A549 (cell line): ENCODE measurements around the gene ANKRD55. TPM values are rescaled to one million over a fixed set of nuclear protein-coding genes. Genes with fewer than 3 reads are reported as not detected.

ENCODE experiments used
- BCL3 ChIP-seq: fragments of >200 bp; sonication (Bioruptor Twin); formaldehyde crosslinking; IDR thresholded peaks from 3 replicates; pipeline ENCODE4 v1.6.1; 2016
- CBX2 ChIP-seq: fragments of 200-600 bp; sonication (generic); IDR thresholded peaks from 2 replicates; pipeline ENCODE4 v1.6.1; 2016; ENCODE audit warnings: low read depth, mild to moderate bottlenecking, borderline replicate concordance
- CEBPB ChIP-seq, 2 experiments: fragments of >200 bp in 1 of 2; sonication (Bioruptor Twin) in 1 of 2; formaldehyde crosslinking in 1 of 2; IDR thresholded peaks; 2 replicates each; pipeline ENCODE4 v1.6.1; 2012 to 2016
- CTCF ChIP-seq: fragments of >200 bp; sonication (Bioruptor Twin); formaldehyde crosslinking; IDR thresholded peaks from 3 replicates; pipeline ENCODE4 v1.5.1; 2016
- EHF ChIP-seq: fragments of 250-450 bp; sonication (Bioruptor Pico); IDR thresholded peaks from 2 replicates; pipeline ENCODE4 v1.5.0; 2020; ENCODE audit warnings: mild to moderate bottlenecking
- EHMT2 ChIP-seq: fragments of 200-600 bp; sonication (generic); IDR thresholded peaks from 2 replicates; pipeline ENCODE4 v1.6.1; 2016; ENCODE audit warnings: antibody characterized with exemption, low read depth, mild to moderate bottlenecking, moderate library complexity
- ELK1 ChIP-seq: fragments of 150-350 bp; IDR thresholded peaks from 2 replicates; pipeline ENCODE4 v1.6.1; 2014; ENCODE audit warnings: low read depth, mild to moderate bottlenecking, low read length
- EP300 ChIP-seq, 2 experiments: fragments of >200 bp; sonication (Bioruptor Twin); formaldehyde crosslinking; IDR thresholded peaks; 2 replicates in 1 of 2; 3 replicates in 1 of 2; pipeline ENCODE4 v1.6.1; 2016 to 2017
- ESRRA ChIP-seq: fragments of 150-350 bp; IDR thresholded peaks from 2 replicates; pipeline ENCODE4 v1.6.1; 2014; ENCODE audit warnings: mild to moderate bottlenecking, low read length, borderline replicate concordance
- FOSL2 ChIP-seq, 2 experiments: fragments of 450-650 bp in 1 of 2; fragments of >200 bp in 1 of 2; sonication (Bioruptor Twin) in 1 of 2; formaldehyde crosslinking; IDR thresholded peaks; 2 replicates each; pipeline versions ENCODE4 v1.5.0 to v1.6.1; 2016 to 2020; ENCODE audit warnings: mild to moderate bottlenecking in 1 of 2, moderate library complexity in 1 of 2
- FOXS1 ChIP-seq: fragments of 250-450 bp; sonication (Bioruptor Pico); IDR thresholded peaks from 2 replicates; pipeline ENCODE4 v1.5.0; 2020; ENCODE audit warnings: mild to moderate bottlenecking, moderate library complexity
- GATA3 ChIP-seq: IDR thresholded peaks from 2 replicates; pipeline ENCODE4 v1.6.1; 2012; ENCODE audit warnings: borderline replicate concordance
- HDAC2 ChIP-seq: fragments of 200-600 bp; sonication (generic); IDR thresholded peaks from 2 replicates; pipeline ENCODE4 v1.6.1; 2016
- HEYL ChIP-seq: fragments of 250-450 bp; sonication (Bioruptor Pico); IDR thresholded peaks from 2 replicates; pipeline ENCODE4 v1.8.0; 2021; ENCODE audit warnings: mild to moderate bottlenecking, moderate library complexity
- HOXA7 ChIP-seq: fragments of 250-450 bp; sonication (Bioruptor Pico); IDR thresholded peaks from 2 replicates; pipeline ENCODE4 v1.5.0; 2020; ENCODE audit warnings: mild to moderate bottlenecking, moderate library complexity
- HOXB5 ChIP-seq: fragments of 250-450 bp; sonication (Bioruptor Pico); IDR thresholded peaks from 2 replicates; pipeline ENCODE4 v1.5.0; 2020; ENCODE audit warnings: mild to moderate bottlenecking, moderate library complexity
- KDM1A ChIP-seq: fragments of 200-600 bp; sonication (generic); IDR thresholded peaks from 2 replicates; pipeline ENCODE4 v1.6.1; 2016; ENCODE audit warnings: low read depth, mild to moderate bottlenecking
- MAX ChIP-seq: IDR thresholded peaks from 2 replicates; pipeline ENCODE4 v1.6.1; 2012
- MAZ ChIP-seq: fragments of 150-350 bp; IDR thresholded peaks from 2 replicates; pipeline ENCODE4 v1.6.1; 2014; ENCODE audit warnings: antibody characterized with exemption, low read depth, low read length, borderline replicate concordance
- MYC ChIP-seq: IDR thresholded peaks from 2 replicates; pipeline ENCODE4 v1.6.1; 2012; ENCODE audit warnings: mild to moderate bottlenecking, inconsistent platforms, low read length, improper control_type of control experiment, borderline replicate concordance
- NFE2L2 ChIP-seq: fragments of 150-350 bp; conservative IDR thresholded peaks from 2 replicates; pipeline ENCODE4 v1.6.1; 2014; ENCODE audit warnings: low read length
- NR3C1 ChIP-seq: fragments of >200 bp; sonication (Bioruptor Twin); formaldehyde crosslinking; IDR thresholded peaks from 3 replicates; pipeline ENCODE4 v1.6.1; 2017
- PHF8 ChIP-seq: fragments of 200-600 bp; sonication (generic); IDR thresholded peaks from 2 replicates; pipeline ENCODE4 v1.6.1; 2016; ENCODE audit warnings: low read depth, mild to moderate bottlenecking, antibody characterized with exemption, moderate library complexity, borderline replicate concordance
- POLR2A ChIP-seq: IDR thresholded peaks from 2 replicates; pipeline ENCODE4 v1.6.1; 2012; ENCODE audit warnings: mild to moderate bottlenecking, low read length
- POLR2AphosphoS2 ChIP-seq: conservative IDR thresholded peaks from 2 replicates; pipeline ENCODE4 v1.6.1; 2012; ENCODE audit warnings: low read length, improper control_type of control experiment, inconsistent platforms
- RARB ChIP-seq: fragments of 250-450 bp; sonication (Bioruptor Pico); IDR thresholded peaks from 2 replicates; pipeline ENCODE4 v1.8.0; 2021; ENCODE audit warnings: mild to moderate bottlenecking, moderate library complexity
- RCOR1 ChIP-seq: fragments of 150-350 bp; IDR thresholded peaks from 2 replicates; pipeline ENCODE4 v1.6.1; 2014; ENCODE audit warnings: antibody characterized with exemption, low read length, low read depth
- REST ChIP-seq: fragments of 200-600 bp; sonication (generic); IDR thresholded peaks from 2 replicates; pipeline ENCODE4 v1.6.1; 2016; ENCODE audit warnings: antibody characterized with exemption, mild to moderate bottlenecking, moderate library complexity
- RFX5 ChIP-seq: fragments of 450-650 bp; IDR thresholded peaks from 2 replicates; pipeline ENCODE4 v1.7.1; 2014; ENCODE audit warnings: antibody characterized with exemption, mild to moderate bottlenecking, moderate library complexity
- RNF2 ChIP-seq: fragments of 200-600 bp; sonication (generic); IDR thresholded peaks from 2 replicates; pipeline ENCODE4 v1.6.1; 2016; ENCODE audit warnings: low read depth, mild to moderate bottlenecking, antibody characterized with exemption, moderate library complexity, borderline replicate concordance
- ZC3H11A ChIP-seq: fragments of 450-650 bp; IDR thresholded peaks from 2 replicates; pipeline ENCODE4 v1.6.1; 2014; ENCODE audit warnings: antibody characterized with exemption, mild to moderate bottlenecking
- ZNF302 ChIP-seq: fragments of 250-450 bp; sonication (Bioruptor Pico); IDR thresholded peaks from 2 replicates; pipeline ENCODE4 v1.9.0; 2021; ENCODE audit warnings: inconsistent platforms, mild to moderate bottlenecking, moderate library complexity
- ZSCAN20 ChIP-seq: fragments of 250-450 bp; sonication (Bioruptor Pico); IDR thresholded peaks from 2 replicates; pipeline ENCODE4 v1.8.0; 2022; ENCODE audit warnings: mild to moderate bottlenecking, moderate library complexity
- polyA plus RNA-seq, 4 experiments: library from polyadenylated mRNA; depleted of rRNA in 3 of 4; stranded (reverse); fragments of >200 nt; fragmentation: RNase III in 1 of 4; extraction: RNeasy Plus Mini Kit Qiagen cat#74134 plus additional on column Dnase treatment in 1 of 4; gene quantifications; 2 replicates in 3 of 4; 3 replicates in 1 of 4; pipeline ENCODE4 v1.2.3, GENCODE V29; 2011 to 2017
- TF ChIP-seq, protein P1 (sequence below): IDR thresholded peaks from 2 replicates; pipeline ENCODE4 v1.6.1; 2012; ENCODE audit warnings: low read depth, borderline replicate concordance

Gene ANKRD55
- polyA plus RNA-seq, 2 of the 4 experiments (the other 2 are of a cell fraction) = 0.10 to 0.30 TPM

DNA sequence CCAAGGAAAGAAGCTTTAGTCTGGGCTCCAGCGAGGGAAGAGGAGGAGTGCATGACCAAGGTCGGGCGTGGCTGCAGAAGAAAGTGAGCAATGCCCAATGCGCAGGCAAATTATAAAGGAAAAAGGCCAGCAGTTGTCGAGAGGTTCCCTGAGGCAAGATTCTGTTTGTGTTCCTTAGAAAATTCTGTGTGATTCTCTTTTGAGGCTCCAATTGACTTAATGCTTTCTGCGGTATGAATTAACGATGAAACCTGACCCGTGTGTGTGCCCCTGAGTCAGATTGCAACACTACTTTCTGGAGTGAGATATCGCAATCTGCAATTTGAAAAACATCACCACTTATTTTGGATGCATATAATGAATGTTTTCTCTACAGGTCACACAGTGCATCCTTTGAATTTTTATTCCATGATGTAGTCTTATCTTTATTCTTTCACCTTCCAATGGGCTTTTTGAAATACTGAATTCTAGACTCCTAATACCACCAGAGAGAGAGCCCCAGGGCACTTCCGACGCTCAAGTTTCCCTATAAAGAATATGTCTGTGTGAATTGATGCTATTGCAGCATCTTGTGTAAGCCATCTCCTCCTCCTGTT lies 120.5 kb downstream of the ANKRD55 start (continued):
- TF ChIP-seq EP300 (IDR thresholded peaks at IDR 0.05) (peak; percentile 91 to 96; a peak in 4 of 5 replicates), FOSL2 (IDR thresholded peaks at IDR 0.05) (peak; percentile 55), FOSL2 (CRISPR knock-in tag; IDR thresholded peaks at IDR 0.05) (peak; percentile 71), CEBPB (IDR thresholded peaks at IDR 0.05) (peak; percentile 96 to 99), KDM1A (no peak), RNF2 (no peak), EHF (CRISPR knock-in tag) (no peak), HOXA7 (CRISPR knock-in tag) (no peak), RFX5 (no peak), HOXB5 (CRISPR knock-in tag) (no peak), CBX2 (no peak), RARB (peak; percentile 51; the same call in 1 of the 2 replicates), ESRRA (no peak), MAX (peak; percentile 43), CTCF (no peak), MYC (no peak), NFE2L2 (no peak), REST (no peak), MAZ (no peak), NR3C1 (no peak), EHMT2 (no peak), FOXS1 (no peak), ZSCAN20 (no peak), ZNF302 (CRISPR knock-in tag) (no peak), ZC3H11A (no peak), GATA3 (peak; percentile 85), HDAC2 (no peak), POLR2AphosphoS2 (no peak), HEYL (no peak), PHF8 (no peak), ELK1 (no peak), POLR2A (no peak), RCOR1 (no peak), BCL3 (peak; percentile 95; the same call in 2 of the 3 replicates)
- TF ChIP-seq, protein P1, sequence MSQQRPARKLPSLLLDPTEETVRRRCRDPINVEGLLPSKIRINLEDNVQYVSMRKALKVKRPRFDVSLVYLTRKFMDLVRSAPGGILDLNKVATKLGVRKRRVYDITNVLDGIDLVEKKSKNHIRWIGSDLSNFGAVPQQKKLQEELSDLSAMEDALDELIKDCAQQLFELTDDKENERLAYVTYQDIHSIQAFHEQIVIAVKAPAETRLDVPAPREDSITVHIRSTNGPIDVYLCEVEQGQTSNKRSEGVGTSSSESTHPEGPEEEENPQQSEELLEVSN = no peak
